D341Med (cell line): Measurements from ENCODE around the gene DDX20.
A peak's percentile ranks its signal among the peaks of the same experiment; 100 is the strongest.
"Not testable (repeated sequence)": the region's sequence is repeated elsewhere in the genome, so short reads cannot be mapped to it uniquely, and the experiment has no call there.

Experiments used
- DNase-seq: peaks from one replicate; pipeline ENCODE4 v3.0.0; 2012; ENCODE audit warnings: low spot score

DDX20 gene

GRCh38 chr1:111792249-111792648 is 36.5 kb downstream of the DDX20 start:
- DNase-seq, result no peak

- peak; percentile 57 for DNase-seq
These were observed 38.2 kb downstream of the DDX20 start for GRCh38 chr1:111793923-111794322.

GRCh38 chr1:111795401-111795800 is 39.7 kb downstream of the DDX20 start:
- no peak for DNase-seq

- no peak for DNase-seq
These were observed 42.9 kb downstream of the DDX20 start for GRCh38 chr1:111798580-111798979.

GRCh38 chr1:111799722-111800121 is 44.0 kb downstream of the DDX20 start:
- DNase-seq, result not testable (repeated sequence)

- DNase-seq, result no peak
These were observed 45.6 kb downstream of the DDX20 start for GRCh38 chr1:111801071-111801850.

- no peak for DNase-seq
These were observed 46.4 kb downstream of the DDX20 start for GRCh38 chr1:111802110-111802509.

GRCh38 chr1:111802984-111803383 is 47.3 kb downstream of the DDX20 start:
- DNase-seq, result no peak

GRCh38 chr1:111803951-111804350 is 48.2 kb downstream of the DDX20 start:
- DNase-seq, result no peak

GRCh38 chr1:111804776-111805175 is 49.1 kb downstream of the DDX20 start:
- DNase-seq, result no peak

- no peak for DNase-seq
These were observed 49.5 kb downstream of the DDX20 start for GRCh38 chr1:111805251-111805650.

GRCh38 chr1:111811891-111812290 is 56.2 kb downstream of the DDX20 start:
- DNase-seq, result no peak

GRCh38 chr1:111812306-111812705 is 56.6 kb downstream of the DDX20 start:
- no peak for DNase-seq

GRCh38 chr1:111813440-111814304 is 58.0 kb downstream of the DDX20 start:
- peak; percentile 39 for DNase-seq

- no peak for DNase-seq
These were observed 58.6 kb downstream of the DDX20 start for GRCh38 chr1:111814305-111814628.

GRCh38 chr1:111814642-111815041 is 58.9 kb downstream of the DDX20 start:
- DNase-seq, result no peak
